OCI-LY3 (cell line): ENCODE results near the gene DDO.

Experiments used
- H2AFZ ChIP-seq: fragments of 200-600, 300-600 bp; shearing (Covaris generic); 2 replicates; pipeline ENCODE4 v1.6.0; 2014; ENCODE audit warnings: antibody characterized with exemption, low read depth, low read length
- H3K27ac ChIP-seq: fragments of 200-600, 300-600 bp; sonication (generic); 2 replicates; pipeline ENCODE4 v1.5.1; 2014; ENCODE audit warnings: mild to moderate bottlenecking, low read length, moderate library complexity, mixed read lengths
- H3K27me3 ChIP-seq: fragments of 200-600, 300-600 bp; sonication (generic); 2 replicates; pipeline ENCODE4 v1.6.1; 2014; ENCODE audit warnings: low read depth, low read length, mixed read lengths
- H3K36me3 ChIP-seq: fragments of 200-600, 300-600 bp; sonication (generic); replicated peaks from 2 replicates; pipeline ENCODE3; 2014; ENCODE audit warnings: low read depth, low read length, mixed read lengths
- H3K4me1 ChIP-seq: fragments of 300-600, 200-600 bp; sonication (generic); 2 replicates; pipeline ENCODE4 v1.6.1; 2014; ENCODE audit warnings: low read length, mixed read lengths
- H3K4me2 ChIP-seq: fragments of 200-600, 300-600 bp; sonication (generic); 2 replicates; pipeline ENCODE4 v1.6.1; 2014; ENCODE audit warnings: low read length, mixed read lengths
- H3K4me3 ChIP-seq: fragments of 300-600, 200-600 bp; sonication (generic); 2 replicates; pipeline ENCODE4 v1.5.1; 2014; ENCODE audit warnings: antibody characterized with exemption, mild to moderate bottlenecking, low read length, moderate library complexity
- H3K79me2 ChIP-seq: fragments of 300-600, 200-600 bp; shearing (Covaris generic); 2 replicates; pipeline ENCODE4 v1.6.1; 2014; ENCODE audit warnings: mild to moderate bottlenecking, low read length, mixed read lengths
- H3K9ac ChIP-seq: fragments of 300-600, 200-600 bp; shearing (Covaris generic); 2 replicates; pipeline ENCODE4 v1.6.0; 2014; ENCODE audit warnings: mild to moderate bottlenecking, low read length, moderate library complexity
- H3K9me3 ChIP-seq: fragments of 200-600, 300-600 bp; shearing (Covaris generic); 2 replicates; pipeline ENCODE4 v1.6.1; 2014; ENCODE audit warnings: low read length, mixed read lengths; ENCODE audit not compliant: insufficient read depth
- H4K20me1 ChIP-seq: fragments of 200-600, 300-600 bp; sonication (generic); 2 replicates; pipeline ENCODE4 v1.6.1; 2016; ENCODE audit warnings: low read length, mixed read lengths; ENCODE audit not compliant: insufficient read depth
- EZH2phosphoT487 ChIP-seq: fragments of 200-600 bp; shearing (Covaris generic); IDR thresholded peaks from 2 replicates; pipeline ENCODE4 v1.6.1; 2018; ENCODE audit warnings: antibody characterized with exemption, mixed run types, low read depth
- TF ChIP-seq, protein P1 (sequence below): fragments of 200-600, 300-600 bp; sonication (generic); IDR thresholded peaks from 2 replicates; pipeline ENCODE4 v1.5.1; 2014; ENCODE audit warnings: antibody characterized with exemption, low read length, low read depth

DDO gene

DNA sequence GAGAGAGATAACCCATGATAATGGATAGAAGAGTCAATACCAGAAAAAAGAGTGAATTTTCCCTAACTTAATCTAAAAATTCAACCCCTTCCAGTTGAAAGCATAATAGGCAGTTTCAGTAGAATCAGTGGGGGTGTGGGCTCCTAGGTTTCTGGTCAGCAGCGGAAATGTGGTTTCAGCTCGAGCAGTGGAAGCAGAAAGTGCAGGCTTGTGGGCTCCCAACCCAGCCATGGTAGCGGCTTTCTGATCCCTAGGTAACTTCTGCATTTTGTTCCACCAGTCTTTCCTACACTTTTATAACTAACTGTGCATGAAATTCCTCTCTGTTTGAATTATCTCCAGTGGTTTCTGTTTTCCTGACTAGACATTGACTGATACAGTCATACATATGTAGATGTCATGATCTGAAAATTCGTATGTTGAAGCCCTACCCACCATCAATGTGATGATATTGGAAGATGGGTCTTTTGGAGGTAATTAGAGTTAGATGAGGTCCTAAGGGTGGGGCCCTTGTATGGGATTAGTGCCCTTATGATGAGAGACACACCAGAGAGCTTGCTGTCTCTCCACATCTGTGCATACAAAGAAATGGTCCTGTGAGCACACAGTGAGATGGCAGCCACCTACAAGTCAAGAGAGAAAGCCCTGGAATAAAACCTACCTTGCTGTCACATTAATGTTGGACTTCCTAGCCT is 6.5 kb upstream of the DDO start:
- no peaks in the 10 kb centered on the region for H3K4me1 ChIP-seq
- no peak overlapping the region for H3K27ac ChIP-seq
- H3K79me2 ChIP-seq: no peaks in the 10 kb centered on the region
- H2AFZ ChIP-seq: no peak overlapping the region
- no peaks in the 10 kb centered on the region for H4K20me1 ChIP-seq
- H3K9ac ChIP-seq: no peak overlapping the region
- no peak overlapping the region for H3K4me2 ChIP-seq
- 0 out of 2 replicates have a peak, but pooled peaks cover 6% of the 10 kb centered on the region for H3K9me3 ChIP-seq
- H3K27me3 ChIP-seq: peaks cover 11% of the 10 kb centered on the region; the same call in 1 of the 2 replicates
- no peak overlapping the region for H3K4me3 ChIP-seq
- TF ChIP-seq EZH2phosphoT487: no peak
- TF ChIP-seq, protein P1, sequence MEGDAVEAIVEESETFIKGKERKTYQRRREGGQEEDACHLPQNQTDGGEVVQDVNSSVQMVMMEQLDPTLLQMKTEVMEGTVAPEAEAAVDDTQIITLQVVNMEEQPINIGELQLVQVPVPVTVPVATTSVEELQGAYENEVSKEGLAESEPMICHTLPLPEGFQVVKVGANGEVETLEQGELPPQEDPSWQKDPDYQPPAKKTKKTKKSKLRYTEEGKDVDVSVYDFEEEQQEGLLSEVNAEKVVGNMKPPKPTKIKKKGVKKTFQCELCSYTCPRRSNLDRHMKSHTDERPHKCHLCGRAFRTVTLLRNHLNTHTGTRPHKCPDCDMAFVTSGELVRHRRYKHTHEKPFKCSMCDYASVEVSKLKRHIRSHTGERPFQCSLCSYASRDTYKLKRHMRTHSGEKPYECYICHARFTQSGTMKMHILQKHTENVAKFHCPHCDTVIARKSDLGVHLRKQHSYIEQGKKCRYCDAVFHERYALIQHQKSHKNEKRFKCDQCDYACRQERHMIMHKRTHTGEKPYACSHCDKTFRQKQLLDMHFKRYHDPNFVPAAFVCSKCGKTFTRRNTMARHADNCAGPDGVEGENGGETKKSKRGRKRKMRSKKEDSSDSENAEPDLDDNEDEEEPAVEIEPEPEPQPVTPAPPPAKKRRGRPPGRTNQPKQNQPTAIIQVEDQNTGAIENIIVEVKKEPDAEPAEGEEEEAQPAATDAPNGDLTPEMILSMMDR: no peak
- H3K36me3 ChIP-seq: no peaks in the 10 kb centered on the region

DNA sequence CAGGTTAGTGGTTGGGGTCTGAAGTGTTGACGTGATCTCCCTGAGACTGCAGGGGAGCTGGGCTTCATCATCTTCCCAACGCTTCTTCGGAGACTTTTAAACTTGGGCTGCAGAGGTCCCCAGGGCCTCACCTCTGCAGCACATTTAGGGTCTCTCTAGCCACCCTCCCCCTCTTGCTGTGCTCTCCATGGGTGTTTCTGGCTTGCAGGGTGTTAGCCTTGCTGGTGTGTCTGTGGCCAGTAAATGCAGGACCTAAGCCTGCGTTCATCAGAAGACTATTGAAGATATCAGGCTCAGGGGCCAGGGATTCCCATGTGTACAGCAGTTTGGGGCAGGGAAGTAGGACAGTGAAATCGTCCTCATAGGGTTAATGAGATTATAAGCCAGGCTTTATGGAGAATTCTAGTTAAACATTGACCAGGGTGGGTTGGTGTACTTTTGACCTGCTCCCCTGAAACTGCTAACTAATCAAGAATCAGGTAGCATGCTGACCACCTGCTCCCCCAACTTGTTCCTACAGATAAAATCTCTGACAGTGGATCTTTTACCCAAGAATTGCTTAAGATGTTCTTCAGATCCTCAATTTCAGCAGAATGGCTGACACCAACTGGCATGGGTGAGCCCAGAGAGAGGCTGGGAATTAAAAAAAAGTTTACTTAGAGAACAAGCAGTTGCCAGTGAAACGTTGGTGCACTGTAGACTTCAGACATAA is 3.8 kb upstream of the DDO start:
- TF ChIP-seq, protein P1: no peak
- TF ChIP-seq EZH2phosphoT487: no peak
- Histone ChIP-seq H3K27me3 (no peaks in the 10 kb centered on the region), H2AFZ (no peak overlapping the region), H3K9ac (no peak overlapping the region), H3K36me3 (no peaks in the 10 kb centered on the region), H3K79me2 (no peaks in the 10 kb centered on the region), H3K27ac (no peak overlapping the region), H4K20me1 (no peaks in the 10 kb centered on the region), H3K4me3 (no peak overlapping the region), H3K9me3 (0 out of 2 replicates have a peak, but pooled peaks cover 6% of the 10 kb centered on the region), H3K4me1 (no peaks in the 10 kb centered on the region), H3K4me2 (no peak overlapping the region)

DNA sequence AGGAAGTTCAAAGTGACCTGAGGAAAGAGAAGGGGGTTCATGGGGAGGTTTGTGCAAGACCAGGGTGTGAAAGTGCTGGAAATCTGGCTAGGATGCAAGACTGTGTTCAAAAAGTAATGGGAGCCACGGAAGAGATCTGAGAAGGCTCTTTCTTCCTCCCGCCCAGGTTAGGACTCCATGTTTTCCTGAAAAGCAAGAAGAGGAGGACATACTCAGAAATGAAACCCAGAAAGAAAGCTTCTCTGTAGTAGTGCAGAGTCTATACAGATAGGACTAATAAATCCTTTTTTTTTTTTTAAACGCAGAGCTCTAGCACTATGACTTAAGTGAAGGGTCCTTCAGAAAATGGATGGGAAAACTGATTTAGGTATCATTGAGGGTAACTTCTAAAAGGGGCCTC is 3.2 kb upstream of the DDO start:
- Histone ChIP-seq H3K9me3 (0 out of 2 replicates have a peak, but pooled peaks cover 6% of the 10 kb centered on the region), H3K4me2 (no peak overlapping the region)

DNA sequence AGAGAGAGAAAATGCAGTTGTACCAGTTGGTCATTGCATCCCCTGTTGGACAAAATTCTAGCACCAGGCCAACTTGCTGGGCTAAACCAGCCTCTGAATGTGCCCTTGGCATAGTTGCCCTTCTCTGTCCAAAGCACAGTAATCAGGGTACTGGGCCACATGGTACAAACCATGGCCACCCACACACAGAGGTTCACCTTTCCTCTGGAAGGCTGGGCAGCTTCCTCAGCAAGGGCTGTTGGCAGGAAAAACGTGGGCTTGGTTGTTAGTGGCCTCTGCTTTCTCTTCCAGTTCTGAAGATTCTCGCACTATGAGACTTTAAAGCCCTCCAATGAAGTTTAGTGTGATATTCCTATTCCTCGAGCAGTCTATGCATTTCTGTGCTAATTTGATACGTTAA is 706 bp downstream of the DDO start:
- H4K20me1 ChIP-seq: no peaks in the 10 kb centered on the region
- H3K79me2 ChIP-seq: no peaks in the 10 kb centered on the region
- TF ChIP-seq, protein P1: no peak
- TF ChIP-seq EZH2phosphoT487: no peak
- H3K9me3 ChIP-seq: no peaks in the 10 kb centered on the region
- H2AFZ ChIP-seq: no peak overlapping the region
- no peaks in the 10 kb centered on the region for H3K4me1 ChIP-seq
- no peak overlapping the region for H3K4me2 ChIP-seq
- H3K27me3 ChIP-seq: no peaks in the 10 kb centered on the region
- H3K27ac ChIP-seq: no peak overlapping the region
- H3K36me3 ChIP-seq: no peaks in the 10 kb centered on the region
- no peak overlapping the region for H3K9ac ChIP-seq
- H3K4me3 ChIP-seq: no peak overlapping the region

More for the DNA sequence above, 3.2 kb upstream of the DDO start:
- Histone ChIP-seq H4K20me1 (no peaks in the 10 kb centered on the region), H3K4me3 (no peak overlapping the region), H3K36me3 (no peaks in the 10 kb centered on the region), H2AFZ (no peak overlapping the region), H3K79me2 (no peaks in the 10 kb centered on the region), H3K9ac (no peak overlapping the region), H3K4me1 (no peaks in the 10 kb centered on the region), H3K27me3 (no peaks in the 10 kb centered on the region), H3K27ac (no peak overlapping the region)
- no peak for TF ChIP-seq EZH2phosphoT487
- TF ChIP-seq, protein P1: no peak
